GM18858 (cell line): Measurements from ENCODE around the gene DISC1.
"Not testable (repeated sequence)": the region's sequence is repeated elsewhere in the genome, so short reads cannot be mapped to it uniquely, and the experiment has no call there.

Experiments used
- ATAC-seq: cut with Tn5 transposase; IDR thresholded peaks from one replicate; pipeline ENCODE4 v1.9.1; 2021; ENCODE audit not compliant: unreplicated experiment

Gene DISC1

GRCh38 chr1:231872461-231872910 lies 245.9 kb downstream of the DISC1 start:
- ATAC-seq: no peak

GRCh38 chr1:231878737-231879136 lies 252.1 kb downstream of the DISC1 start:
- ATAC-seq: no peak

- no peak for ATAC-seq
Observed at GRCh38 chr1:231879296-231879695, 252.7 kb downstream of the DISC1 start.

DNA sequence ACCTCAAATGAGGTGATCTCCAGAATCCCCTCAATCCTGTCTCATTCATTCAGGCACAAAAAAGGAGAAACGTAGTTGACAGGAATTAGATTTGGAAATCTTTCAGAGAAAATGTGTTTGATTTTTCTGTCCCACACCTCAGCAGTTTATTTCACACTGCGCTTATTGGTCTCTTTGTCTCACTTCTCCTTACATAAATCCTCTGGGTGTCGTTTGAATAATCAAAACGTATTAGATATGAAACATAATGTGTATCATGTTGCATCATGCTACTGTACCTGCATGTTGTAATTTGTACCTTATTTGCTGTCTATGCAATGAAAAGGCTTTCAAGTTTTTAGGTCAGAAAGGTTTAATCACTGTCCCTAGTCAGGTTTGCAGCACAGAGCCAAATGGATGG lies 255.7 kb downstream of the DISC1 start:
- ATAC-seq: no peak

DNA sequence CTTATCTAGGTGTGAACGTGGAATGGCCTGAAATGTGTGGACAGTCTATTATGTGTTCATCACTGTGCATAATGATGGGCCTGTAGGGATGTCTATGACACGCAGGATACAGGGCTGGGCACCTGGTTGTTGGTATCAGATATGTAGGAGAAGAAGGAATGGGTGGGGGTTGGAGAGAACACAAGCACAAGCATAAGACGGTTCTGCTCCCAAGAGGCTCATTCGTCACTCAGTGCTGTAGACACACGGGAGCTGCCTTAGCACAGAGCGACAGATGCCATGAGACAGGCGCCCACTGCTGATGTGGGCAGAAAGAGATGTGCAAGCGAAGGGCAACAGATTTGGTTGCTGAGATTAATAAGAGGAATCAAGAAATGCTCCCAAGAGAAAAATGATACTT lies 256.2 kb downstream of the DISC1 start:
- no peak for ATAC-seq

DNA sequence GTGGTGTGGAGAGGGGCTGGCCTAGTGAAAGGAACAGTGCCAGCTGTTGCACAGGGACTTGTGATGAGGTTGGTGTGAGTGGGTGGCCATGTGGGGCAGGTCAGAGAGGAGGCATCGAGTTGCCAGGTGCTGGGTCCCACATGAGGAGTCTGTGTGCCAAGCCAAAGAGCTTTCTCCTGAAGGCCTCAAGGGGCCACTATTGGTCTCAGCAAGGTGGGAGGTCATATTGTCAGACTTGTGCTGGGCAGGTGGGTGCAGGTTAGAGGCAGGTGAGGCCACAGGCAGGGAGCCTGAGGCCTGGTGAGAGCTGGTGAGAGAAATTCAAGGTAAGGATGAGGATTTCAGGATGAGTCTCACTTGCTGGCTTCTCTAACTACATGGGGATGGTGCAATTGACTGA lies 256.8 kb downstream of the DISC1 start:
- ATAC-seq: no peak

DNA sequence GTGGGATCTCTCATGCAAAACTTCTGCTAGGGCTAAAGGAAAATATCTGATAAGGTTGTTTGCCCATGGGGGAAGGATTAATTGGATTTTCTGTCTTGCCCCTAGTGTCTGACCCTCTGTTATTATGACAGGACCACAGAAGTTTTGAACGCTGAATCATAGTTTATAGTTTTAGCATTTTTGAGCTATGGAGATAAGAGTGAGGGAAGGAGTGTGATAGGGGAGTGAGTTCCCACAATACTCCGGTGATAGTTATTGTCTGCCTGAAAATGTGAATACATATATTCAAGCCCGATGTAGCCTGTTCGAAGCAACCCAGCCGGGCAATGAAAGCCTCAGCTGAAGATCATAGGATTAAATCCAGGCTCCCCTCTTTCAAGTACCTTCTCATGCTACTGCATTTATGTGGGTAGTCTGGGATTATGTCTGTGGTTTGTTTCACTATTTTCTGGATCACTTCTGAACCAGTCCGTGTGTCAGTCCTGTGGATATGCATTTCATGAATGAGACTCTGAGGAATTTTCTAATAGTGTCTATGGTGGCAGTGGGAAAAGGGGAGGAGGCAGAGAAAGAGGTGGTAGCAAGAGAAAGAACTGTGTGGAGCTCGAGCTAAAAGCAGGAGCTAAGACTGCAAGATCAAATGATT lies 258.7 kb downstream of the DISC1 start:
- ATAC-seq: no peak

- ATAC-seq: no peak
Observed at GRCh38 chr1:231887166-231887565, 260.6 kb downstream of the DISC1 start.

- ATAC-seq: no peak
Observed at GRCh38 chr1:231887866-231888265, 261.3 kb downstream of the DISC1 start.

- ATAC-seq: no peak
Observed at GRCh38 chr1:231890791-231891190, 264.2 kb downstream of the DISC1 start.

GRCh38 chr1:231893400-231894102 lies 267.0 kb downstream of the DISC1 start:
- ATAC-seq: no peak

DNA sequence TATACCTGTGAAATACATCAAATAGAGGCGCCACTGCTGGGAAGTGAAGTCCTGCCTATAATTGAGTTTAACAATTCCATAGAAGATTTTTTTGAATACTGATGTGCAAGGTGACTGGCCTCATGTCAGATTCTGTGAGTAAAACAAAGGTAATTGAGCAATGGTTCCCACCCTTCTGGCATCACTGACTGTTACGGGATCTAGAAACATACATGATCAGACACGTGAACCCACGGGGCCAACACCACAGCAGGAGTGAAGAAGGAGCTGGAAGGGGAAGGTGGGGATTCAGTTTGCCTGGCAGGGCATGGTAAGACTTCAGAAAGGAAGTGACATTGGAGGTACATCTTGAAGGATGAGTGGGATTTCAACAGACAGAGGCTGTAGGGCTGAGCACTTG lies 270.2 kb downstream of the DISC1 start:
- ATAC-seq: no peak

DNA sequence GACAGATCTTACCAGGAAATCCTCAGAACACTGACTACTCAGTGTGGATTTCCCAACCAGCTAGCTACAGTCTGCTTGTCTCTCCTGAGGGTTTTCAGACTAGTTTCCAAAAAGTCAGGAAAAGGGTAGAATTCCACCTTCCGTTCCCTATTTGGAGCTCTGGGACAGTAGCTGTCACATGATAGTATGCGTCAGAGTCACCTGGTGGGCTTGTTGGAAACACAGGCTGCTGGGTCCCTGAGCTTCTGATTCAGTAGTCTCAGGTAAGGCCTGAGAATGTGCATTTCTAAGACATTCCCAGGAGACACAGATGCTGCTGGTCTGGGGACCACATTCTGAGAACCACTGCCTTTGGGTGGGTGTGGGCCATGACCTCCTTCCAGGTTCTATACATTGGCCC lies 272.5 kb downstream of the DISC1 start:
- ATAC-seq: no peak

- ATAC-seq: no peak
Observed at GRCh38 chr1:231899713-231900435, 273.3 kb downstream of the DISC1 start.

DNA sequence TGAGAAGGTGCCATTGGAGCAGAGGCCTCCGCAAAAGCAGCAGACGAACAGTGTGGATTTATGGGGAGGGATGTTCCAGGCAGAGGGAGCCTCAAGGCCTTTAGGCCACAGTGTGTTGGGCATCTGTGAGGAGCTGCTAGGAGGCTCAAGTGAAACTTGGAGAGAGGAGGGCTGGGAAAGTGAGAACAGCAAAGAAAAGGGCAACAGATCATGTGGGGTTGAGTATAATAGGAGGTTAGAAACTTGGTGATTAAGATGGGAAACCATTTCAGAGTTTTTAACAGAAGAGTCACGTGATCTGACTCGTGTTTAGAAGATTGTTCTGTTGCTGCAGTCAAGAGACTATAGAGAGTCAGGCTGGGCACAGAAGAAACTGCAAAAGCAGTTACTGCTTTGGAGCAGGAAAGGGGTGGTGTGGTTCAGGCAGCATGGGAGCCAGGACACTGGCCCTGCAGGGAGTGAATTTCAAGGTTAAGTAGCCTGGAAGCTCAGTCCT lies 277.0 kb downstream of the DISC1 start:
- no peak for ATAC-seq

- ATAC-seq: not testable (repeated sequence)
Observed at GRCh38 chr1:231907310-231907709, 280.7 kb downstream of the DISC1 start.

GRCh38 chr1:231913493-231913892 lies 286.9 kb downstream of the DISC1 start:
- ATAC-seq: no peak

DNA sequence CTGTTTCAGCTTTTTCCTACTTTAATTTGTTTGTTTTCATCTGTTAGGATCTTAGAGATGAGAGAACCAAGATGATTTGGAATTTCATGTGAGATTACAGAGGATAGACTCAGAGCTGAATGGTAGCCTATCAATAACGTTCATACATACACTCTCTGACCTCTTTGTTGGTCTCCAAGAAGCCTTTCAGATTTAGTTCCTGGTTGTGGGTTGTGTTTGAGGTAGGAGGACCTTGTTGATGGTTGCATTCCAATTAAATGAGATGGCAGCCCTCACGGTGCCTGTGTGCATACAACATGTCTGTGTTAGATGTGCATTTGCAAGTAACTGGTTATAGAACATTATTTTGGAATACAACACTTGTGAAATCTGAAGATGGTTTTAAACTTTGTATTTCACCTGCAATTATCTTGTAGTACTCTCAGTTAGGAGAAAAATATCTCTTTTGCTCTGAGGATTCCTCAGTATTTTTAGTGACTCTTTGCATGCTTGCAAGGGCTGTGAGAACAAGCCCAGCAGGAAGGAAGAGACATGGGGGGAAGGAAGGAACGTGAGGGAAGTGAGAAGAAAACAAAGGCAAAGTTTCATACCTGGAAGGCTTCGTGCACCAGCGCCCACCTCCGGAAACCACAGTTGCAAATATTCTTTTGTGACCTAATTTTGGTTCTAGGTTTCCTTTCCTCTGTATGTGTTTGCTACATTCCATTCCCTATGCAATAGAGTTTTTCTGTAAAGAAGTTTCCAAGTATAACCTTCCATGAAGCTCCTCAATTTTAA lies 291.8 kb downstream of the DISC1 start:
- ATAC-seq: peak; percentile 55

DNA sequence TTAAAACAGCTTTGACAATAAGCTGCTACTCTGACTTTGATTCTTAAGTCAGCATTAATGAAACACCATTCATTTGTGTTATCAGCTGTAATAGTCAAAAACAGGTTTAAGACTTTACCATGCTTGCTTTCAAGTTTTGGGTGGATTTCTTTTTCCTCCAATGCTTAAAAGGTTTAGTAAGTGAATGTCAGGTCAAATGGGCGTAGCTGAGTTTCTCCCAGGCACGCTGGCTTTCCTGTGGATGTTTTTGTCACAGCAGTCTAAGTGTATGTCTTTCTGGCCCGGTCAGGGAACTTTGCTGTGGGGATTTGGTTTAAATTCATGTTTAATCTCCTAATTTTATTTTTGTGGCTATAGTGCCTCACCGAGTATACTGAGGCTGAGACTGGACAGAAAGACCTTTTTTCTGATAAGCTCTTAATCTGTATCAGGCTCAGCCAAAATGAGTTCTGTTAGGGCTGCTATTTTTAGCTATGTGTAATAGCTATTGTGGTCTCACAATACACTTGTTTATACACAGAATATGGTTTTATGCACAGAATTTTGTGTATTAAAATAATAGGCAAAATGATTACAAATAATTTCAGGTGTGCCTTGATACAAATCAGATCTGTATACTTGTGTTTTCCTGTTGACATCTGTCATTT lies 292.8 kb downstream of the DISC1 start:
- ATAC-seq: no peak

DNA sequence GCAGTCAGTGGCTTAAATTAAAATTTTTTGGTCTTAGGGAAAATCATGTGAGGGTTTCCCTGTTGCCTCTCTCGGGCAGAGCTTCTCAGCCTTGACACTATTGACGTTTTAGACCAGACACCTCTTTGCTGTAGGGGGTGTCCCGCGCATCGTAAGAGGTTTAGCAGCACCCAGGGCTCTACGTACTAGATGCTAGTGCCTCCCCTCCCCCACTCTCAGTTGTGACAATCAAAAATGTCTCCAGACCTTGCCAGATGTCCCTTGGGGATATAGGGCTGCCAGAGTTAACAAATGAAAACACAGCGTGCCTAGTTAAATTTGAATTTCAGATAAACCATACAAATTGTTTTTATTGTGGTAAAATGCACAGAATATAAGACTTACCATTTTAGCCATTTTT lies 293.3 kb downstream of the DISC1 start:
- no peak for ATAC-seq
